ENCODE results near the gene GNG4. TPM values are rescaled to one million over a fixed set of nuclear protein-coding genes. Genes with fewer than 3 reads are reported as not detected.

The GNG4 gene
- total and polyA plus RNA-seq, 7 donors, result 0.04 to 0.41 (median 0.05) TPM; not detected in 4

- ATAC-seq (no peak), DNase-seq (no peak)
- Histone ChIP-seq H3K4me3 (no peak overlapping the region), H3K27ac (no peak overlapping the region), H3K27me3 (ENCODE audit: insufficient read depth in 3 of 3, low read length in 2 of 3) (no peaks in the 10 kb centered on the region), H3K9me3 (no peaks in the 10 kb centered on the region), H3K4me1 (peaks cover 1% of the 10 kb centered on the region), H3K36me3 (ENCODE audit: insufficient read depth in 1 of 2, low read depth in 1 of 2) (no peaks in the 10 kb centered on the region)
- intact Hi-C loops (cut with DNase I), result loop anchor here (5.0 to 10.0 kb wide), 3 partner anchors 271 to 464 kb away; no protein-coding TSS in a partner anchor
- 67 to 82% (median 68%) methylated on average over 6 of the region's 6 CpGs for WGBS, 3 donors
- no peak for TF ChIP-seq CTCF (IDR thresholded peaks at IDR 0.05)
Measured at GRCh38 chr1:235510823-235511222, 138.8 kb downstream of the GNG4 start.

- H3K4me1 ChIP-seq, result peaks cover 6% of the 10 kb centered on the region
- H3K4me3 ChIP-seq, result no peak overlapping the region
- TF ChIP-seq CTCF (IDR thresholded peaks at IDR 0.05), result no peak
- intact Hi-C loops (cut with DNase I), result loop anchor here in 1 of 2 donors (5.0 kb wide), 1 partner anchor 360 kb away; the partner anchor contains the start of gene LYST
- WGBS, 3 donors, result 70 to 74% (median 71%) methylated on average over 3 of the region's 3 CpGs
- H3K36me3 ChIP-seq (ENCODE audit: insufficient read depth in 1 of 2, low read depth in 1 of 2), result no peaks in the 10 kb centered on the region
- H3K9me3 ChIP-seq, result no peaks in the 10 kb centered on the region
- no peak overlapping the region for H3K27ac ChIP-seq
- no peak for ATAC-seq
- no peaks in the 10 kb centered on the region for H3K27me3 ChIP-seq (ENCODE audit: insufficient read depth in 3 of 3, low read length in 2 of 3)
- DNase-seq, result no peak
Measured at GRCh38 chr1:235507623-235508022, 142.0 kb downstream of the GNG4 start.

GRCh38 chr1:235504494-235505222 is 144.9 kb downstream of the GNG4 start:
- Histone ChIP-seq H3K27ac (peak overlapping the region; percentile 99), H3K27me3 (ENCODE audit: insufficient read depth in 3 of 3, low read length in 2 of 3) (no peaks in the 10 kb centered on the region), H3K9me3 (no peaks in the 10 kb centered on the region), H3K36me3 (ENCODE audit: insufficient read depth in 1 of 2, low read depth in 1 of 2) (no peaks in the 10 kb centered on the region), H3K4me1 (peaks cover 32% of the 10 kb centered on the region), H3K4me3 (peak overlapping the region; percentile 87)
- TF ChIP-seq CTCF (IDR thresholded peaks at IDR 0.05), result peak; percentile 78
- WGBS, 3 donors, result 0% methylated on average over 55 to 61 of the region's 61 CpGs
- intact Hi-C loops (cut with DNase I), result loop anchor here in 1 of 2 donors (5.0 kb wide), 1 partner anchor 363 kb away; the partner anchor contains the start of gene LYST
- DNase-seq, result peak; percentile 99 to 100
- peak; percentile 87 to 92 (median 89) for ATAC-seq

GRCh38 chr1:235504122-235504493 is 145.5 kb downstream of the GNG4 start, which contains the start of gene B3GALNT2:
Gene B3GALNT2, minus strand, starts transcription at chr1:235504452. Its CDS starts 200 bp downstream, at chr1:235504252.
- no peaks in the 10 kb centered on the region for H3K27me3 ChIP-seq (ENCODE audit: insufficient read depth in 3 of 3, low read length in 2 of 3)
- ATAC-seq (peak; percentile 36 to 42 (median 40)), DNase-seq (no peak)
- peak within 1 kb of the TSS; percentile 99 for H3K27ac ChIP-seq
- no peak for TF ChIP-seq CTCF (IDR thresholded peaks at IDR 0.05)
- H3K4me3 ChIP-seq, result peak within 1 kb of the TSS; percentile 87
- H3K4me1 ChIP-seq, result peaks cover 32% of the 10 kb centered on the region
- 0 to 2% (median 1%) methylated on average over 26 to 48 of the region's 48 CpGs for WGBS, 3 donors
- intact Hi-C loops (cut with DNase I), result no loop called here
- H3K9me3 ChIP-seq, result no peaks in the 10 kb centered on the region
- no peaks in the 10 kb centered on the region for H3K36me3 ChIP-seq (ENCODE audit: insufficient read depth in 1 of 2, low read depth in 1 of 2)

Measured in psoas muscle (tissue), 8 donors.